Activated CD4-positive, alpha-beta T cell treated with anti-CD3 and anti-CD28 coated beads for 48 hours (primary cell): ENCODE results near the gene METTL2B.
"Not testable (repeated sequence)": the region's sequence is repeated elsewhere in the genome, so short reads cannot be mapped to it uniquely, and the experiment has no call there.

Experiments
- DNase-seq: peaks from one replicate; pipeline ENCODE4 v3.0.0-alpha.2; 2020

Gene METTL2B

GRCh38 chr7:128455543-128456254, 20.8 kb upstream of the METTL2B start, which contains the start of gene HILPDA:
HILPDA (plus strand) TSS chr7:128455878; CDS start chr7:128457269, 1,391 bp downstream.
- DNase-seq, result peak; percentile 97

DNA sequence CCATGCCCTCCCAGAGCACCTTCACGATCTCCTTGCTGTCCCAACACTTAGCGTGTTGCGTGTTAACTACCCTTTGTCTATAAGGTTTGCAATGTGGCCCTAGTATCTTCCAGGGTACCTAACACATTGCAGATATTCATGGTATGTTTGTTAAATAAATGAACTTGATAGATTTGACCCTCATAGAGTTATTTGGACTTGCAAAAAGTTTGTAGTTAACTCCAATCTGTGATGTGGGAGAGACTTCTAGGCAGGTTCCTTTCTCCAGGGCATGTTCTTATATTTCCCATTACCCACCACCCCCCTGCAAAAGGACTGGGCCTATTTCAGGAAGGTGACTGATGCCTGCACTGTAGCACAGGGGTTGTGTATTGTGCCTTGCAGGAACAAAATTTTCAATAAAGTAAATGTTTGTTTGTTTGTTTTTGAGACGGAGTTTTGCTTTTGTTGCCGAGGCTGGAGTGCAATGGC, 20.3 kb upstream of the METTL2B start:
- no peak for DNase-seq

GRCh38 chr7:128457385-128457784, 19.2 kb upstream of the METTL2B start:
- DNase-seq, result not testable (repeated sequence)

DNA sequence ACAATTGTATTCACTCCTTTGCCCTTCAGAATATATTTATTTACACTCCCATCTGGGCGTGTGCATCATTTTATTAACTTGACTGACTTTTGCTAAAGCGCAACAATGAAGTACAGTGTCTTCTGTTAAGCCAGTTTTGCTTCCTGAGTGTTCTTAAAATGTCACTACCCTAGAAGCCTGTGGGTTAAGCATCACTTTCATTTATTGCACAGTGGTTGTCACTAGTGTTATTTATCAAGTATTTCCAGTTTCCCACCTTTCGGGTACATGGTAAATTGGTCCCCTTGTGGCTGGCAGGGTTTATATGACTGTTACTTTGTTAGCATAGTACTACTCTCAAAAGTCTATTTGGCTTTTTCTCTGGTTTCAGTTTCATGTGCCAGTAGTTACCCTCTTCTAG, 17.6 kb upstream of the METTL2B start:
- DNase-seq, result peak; percentile 58

DNA sequence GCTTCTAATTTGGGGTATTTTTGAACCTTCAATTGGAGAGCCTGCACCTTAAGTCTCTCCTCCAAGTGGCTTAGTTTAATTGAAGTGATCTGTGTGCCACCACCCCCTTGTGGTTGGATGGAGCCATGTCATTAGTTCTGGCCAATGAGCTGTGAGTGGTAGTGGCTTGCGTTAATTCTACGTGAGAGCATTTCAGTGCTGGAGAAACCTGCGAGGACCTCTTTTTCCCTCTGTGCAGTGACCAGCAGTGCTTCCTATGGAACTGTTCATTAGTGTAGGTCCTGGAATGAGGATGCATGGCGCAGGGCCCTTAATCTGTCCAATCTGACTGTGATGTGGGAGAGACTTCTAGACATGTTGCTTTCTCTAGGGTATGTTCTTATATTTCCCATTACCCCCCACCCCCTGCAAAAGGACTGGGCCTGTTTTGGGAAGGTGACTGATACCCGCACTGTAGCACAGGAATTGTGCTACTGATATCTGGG, 17.1 kb upstream of the METTL2B start:
- DNase-seq, result peak; percentile 71

- no peak for DNase-seq
These were observed 14.1 kb upstream of the METTL2B start for GRCh38 chr7:128462460-128462859.

- not testable (repeated sequence) for DNase-seq
These were observed 13.2 kb upstream of the METTL2B start for GRCh38 chr7:128463345-128463744.

DNA sequence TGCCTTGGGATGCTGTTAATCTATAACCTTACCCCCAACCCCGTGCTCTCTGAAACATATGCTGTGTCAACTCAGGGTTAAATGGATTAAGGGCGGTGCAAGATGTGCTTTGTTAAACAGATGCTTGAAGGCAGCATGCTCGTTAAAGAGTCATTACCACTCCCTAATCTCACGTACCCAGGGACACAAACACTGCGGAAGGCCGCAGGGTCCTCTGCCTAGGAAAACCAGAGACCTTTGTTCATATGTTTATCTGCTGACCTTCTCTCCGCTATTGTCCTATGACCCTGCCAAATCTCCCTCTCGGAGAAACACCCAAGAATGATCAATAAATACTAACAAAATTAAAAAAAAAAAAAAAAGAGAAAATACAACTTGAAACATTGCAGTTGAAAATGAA, 12.6 kb upstream of the METTL2B start:
- not testable (repeated sequence) for DNase-seq

- not testable (repeated sequence) for DNase-seq
These were observed 9.7 kb upstream of the METTL2B start for GRCh38 chr7:128466871-128467270.

GRCh38 chr7:128477336-128477690, 765 bp downstream of the METTL2B start:
- DNase-seq, result not testable (repeated sequence)

GRCh38 chr7:128479082-128479481, 2.5 kb downstream of the METTL2B start:
- DNase-seq, result not testable (repeated sequence)

GRCh38 chr7:128488134-128488533, 11.6 kb downstream of the METTL2B start:
- not testable (repeated sequence) for DNase-seq

DNA sequence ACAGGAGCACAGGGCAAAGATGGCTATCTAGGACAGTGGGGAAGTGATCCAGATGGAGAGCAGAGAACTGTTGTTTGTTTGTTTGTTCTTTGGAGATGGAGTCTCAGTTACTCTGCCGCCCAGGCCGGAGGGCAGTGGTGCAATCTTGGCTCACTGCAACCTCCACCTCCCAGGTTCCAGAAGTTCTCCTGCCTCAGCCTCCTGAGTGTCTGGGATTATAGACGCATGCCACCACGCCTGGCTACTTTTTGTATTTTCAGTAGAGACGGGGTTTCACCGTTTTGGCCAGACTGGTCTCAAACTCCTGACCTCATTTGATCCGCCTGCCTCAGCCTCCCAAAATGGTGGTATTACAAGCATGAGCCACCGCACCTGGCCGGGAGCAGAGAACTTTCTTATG, 20.9 kb downstream of the METTL2B start:
- DNase-seq, result no peak

- not testable (repeated sequence) for DNase-seq
These were observed 28.9 kb downstream of the METTL2B start for GRCh38 chr7:128505416-128505815.

- DNase-seq, result not testable (repeated sequence)
These were observed 30.3 kb downstream of the METTL2B start for GRCh38 chr7:128506819-128507218.

- not testable (repeated sequence) for DNase-seq
These were observed 30.9 kb downstream of the METTL2B start for GRCh38 chr7:128507321-128507993.

GRCh38 chr7:128511692-128512091, 35.1 kb downstream of the METTL2B start:
- not testable (repeated sequence) for DNase-seq

GRCh38 chr7:128515232-128515631, 38.7 kb downstream of the METTL2B start:
- DNase-seq, result not testable (repeated sequence)

DNA sequence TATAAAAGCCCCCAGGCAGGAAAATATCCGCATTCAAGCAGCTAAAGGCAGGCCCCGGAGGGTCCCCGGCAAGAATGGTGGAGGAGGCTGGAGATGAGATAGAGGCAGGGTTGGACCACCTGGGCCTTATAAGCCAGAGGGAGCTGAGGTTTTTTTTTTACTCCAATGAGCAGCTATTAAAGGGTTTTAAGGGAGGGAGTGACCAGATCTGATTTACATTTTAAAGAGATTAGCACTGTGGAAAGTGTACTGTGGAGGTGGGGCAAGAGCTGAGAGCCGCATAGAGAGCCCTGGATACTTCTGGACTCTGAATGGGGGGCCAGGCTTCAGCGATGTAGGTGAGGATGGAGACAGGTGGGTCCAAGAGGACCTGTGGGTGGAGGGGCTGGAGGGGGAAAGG, 40.5 kb downstream of the METTL2B start:
- DNase-seq, result not testable (repeated sequence)

DNA sequence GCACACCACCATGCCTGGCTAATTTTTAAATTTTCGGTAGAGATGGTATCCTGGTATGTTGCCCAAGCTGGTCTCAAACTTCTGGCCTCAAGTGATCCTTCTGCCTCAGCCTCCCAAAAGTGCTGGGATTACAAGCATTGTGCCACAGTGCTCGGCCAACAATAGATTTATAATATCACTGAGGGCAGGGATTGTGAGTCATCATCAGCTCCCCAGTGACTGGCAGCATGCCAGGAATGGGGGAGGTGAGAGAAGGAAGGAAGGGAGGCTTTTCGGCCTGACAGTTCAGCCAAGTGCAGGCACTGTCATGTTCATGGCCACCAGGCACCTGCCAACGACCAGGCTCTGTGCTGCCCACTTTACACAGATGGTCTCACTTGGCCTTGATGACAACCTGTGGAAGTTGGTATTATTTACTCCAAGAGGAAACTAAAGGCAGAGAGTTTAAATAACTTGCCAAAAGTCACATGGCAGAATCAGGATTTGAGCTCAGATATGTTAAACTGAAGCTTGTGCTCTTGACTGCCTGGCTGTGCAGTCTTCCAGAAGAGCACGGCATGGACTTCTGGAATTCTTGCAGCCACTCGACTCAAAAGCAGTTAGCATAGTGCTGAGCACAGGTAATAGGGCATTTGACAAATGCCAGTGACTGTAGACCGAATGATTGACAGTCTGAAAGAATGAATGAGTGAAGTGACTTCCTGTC, 46.8 kb downstream of the METTL2B start:
- DNase-seq, result peak; percentile 84

DNA sequence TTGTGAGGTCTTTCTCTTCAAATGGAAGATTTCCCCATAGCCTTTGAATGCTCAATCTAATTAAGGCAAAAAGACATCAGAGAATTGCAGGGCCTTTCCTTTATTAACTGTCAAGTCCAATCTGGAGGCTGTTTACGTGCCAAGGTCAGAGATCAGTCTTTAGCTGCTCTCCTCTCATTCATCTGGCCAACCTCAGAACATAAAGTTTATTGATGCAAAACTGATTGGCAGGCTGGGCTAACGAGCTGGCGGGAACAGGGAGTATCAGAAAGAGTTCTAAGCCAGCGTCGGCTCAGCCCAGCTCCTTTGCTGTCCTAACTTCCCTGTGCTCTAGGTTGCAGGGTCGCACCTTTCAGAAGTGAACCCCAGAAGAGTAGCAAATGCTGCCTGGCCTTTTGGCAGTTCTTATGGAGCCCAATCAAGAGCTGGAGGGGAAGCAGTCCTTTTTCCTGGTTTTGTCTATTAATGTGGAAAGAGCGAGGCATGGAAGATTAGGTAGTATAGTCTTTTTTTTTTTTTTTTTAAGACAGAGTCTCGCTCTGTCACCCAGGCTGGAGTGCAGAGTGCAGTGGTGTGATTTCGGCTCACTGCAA, 47.5 kb downstream of the METTL2B start:
- DNase-seq, result not testable (repeated sequence)

- not testable (repeated sequence) for DNase-seq
These were observed 49.0 kb downstream of the METTL2B start for GRCh38 chr7:128525584-128525983.

DNA sequence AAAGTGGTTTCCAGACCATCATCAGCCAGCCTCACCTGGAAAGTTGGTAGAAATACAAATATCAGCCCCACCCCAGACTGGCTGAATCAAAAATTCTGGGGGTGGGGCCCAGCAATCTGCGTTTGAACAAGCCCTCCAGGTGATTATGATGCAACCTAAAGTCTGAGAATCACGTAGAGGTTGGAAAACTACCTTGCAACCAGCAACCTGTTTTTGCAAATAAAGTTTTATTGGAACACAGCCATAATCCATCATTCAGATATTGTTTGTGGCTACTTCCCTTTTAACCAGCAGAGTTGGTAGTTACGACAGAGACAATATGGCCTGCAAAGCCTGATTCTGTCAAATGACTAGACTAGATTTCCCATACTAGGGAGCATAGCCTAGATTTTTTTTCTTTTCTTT, 49.5 kb downstream of the METTL2B start:
- DNase-seq, result not testable (repeated sequence)
